ENCODE results near the gene APOC3. TPM values are rescaled to one million over a fixed set of nuclear protein-coding genes. Genes with fewer than 3 reads are reported as not detected.

The APOC3 gene
- total RNA-seq, 1 donor = not detected

GRCh38 chr11:116813170-116813569 lies 16.5 kb upstream of the APOC3 start:
- TF ChIP-seq CTCF (IDR thresholded peaks at IDR 0.05; ENCODE audit: insufficient read depth, low read length) = no peak
- H3K4me3 ChIP-seq (ENCODE audit: low read depth, low read length) = no peak overlapping the region
- no peak for DNase-seq (ENCODE audit: low read depth)

- DNase-seq (ENCODE audit: low read depth) = no peak
These were observed 15.8 kb upstream of the APOC3 start for GRCh38 chr11:116813781-116814471.

GRCh38 chr11:116814502-116814901 lies 15.2 kb upstream of the APOC3 start:
- no peak for DNase-seq (ENCODE audit: low read depth)
- TF ChIP-seq CTCF (IDR thresholded peaks at IDR 0.05; ENCODE audit: insufficient read depth, low read length) = no peak
- H3K4me3 ChIP-seq (ENCODE audit: low read depth, low read length) = no peak overlapping the region

More at GRCh38 chr11:116813781-116814471, 15.8 kb upstream of the APOC3 start:
- no peak overlapping the region for H3K4me3 ChIP-seq (ENCODE audit: low read depth, low read length)
- TF ChIP-seq CTCF (IDR thresholded peaks at IDR 0.05; ENCODE audit: insufficient read depth, low read length) = no peak

GRCh38 chr11:116819049-116819448 lies 10.7 kb upstream of the APOC3 start:
- no peak for DNase-seq (ENCODE audit: low read depth)
- TF ChIP-seq CTCF (IDR thresholded peaks at IDR 0.05; ENCODE audit: insufficient read depth, low read length) = no peak
- H3K4me3 ChIP-seq (ENCODE audit: low read depth, low read length) = no peak overlapping the region

- no peak for DNase-seq (ENCODE audit: low read depth)
- TF ChIP-seq CTCF (IDR thresholded peaks at IDR 0.05; ENCODE audit: insufficient read depth, low read length) = no peak
- H3K4me3 ChIP-seq (ENCODE audit: low read depth, low read length) = no peak overlapping the region
These were observed 8.4 kb upstream of the APOC3 start for GRCh38 chr11:116821050-116821918.

GRCh38 chr11:116822575-116822974 lies 7.1 kb upstream of the APOC3 start:
- DNase-seq (ENCODE audit: low read depth) = no peak
- no peak for TF ChIP-seq CTCF (IDR thresholded peaks at IDR 0.05; ENCODE audit: insufficient read depth, low read length)
- no peak overlapping the region for H3K4me3 ChIP-seq (ENCODE audit: low read depth, low read length)
